Progenitor cell of endocrine pancreas (in vitro differentiated cells): ENCODE measurements around the gene KREMEN1. TPM values are rescaled to one million over a fixed set of nuclear protein-coding genes. Genes with fewer than 3 reads are reported as not detected.
A peak's percentile ranks its signal among the peaks of the same experiment; 100 is the strongest.

Experiments
- DNase-seq: peaks from one replicate; pipeline ENCODE4 v3.0.0; 2021; ENCODE audit warnings: low spot score; ENCODE audit not compliant: unreplicated experiment
- H3K27ac Mint-ChIP-seq: 2 replicates; pipeline ENCODE4 v1.8.0; 2021; ENCODE audit warnings: mild to moderate bottlenecking, moderate library complexity, mixed read lengths
- H3K27me3 Mint-ChIP-seq: 2 replicates; pipeline ENCODE4 v1.8.0; 2021; ENCODE audit warnings: mixed read lengths
- H3K36me3 Mint-ChIP-seq: 2 replicates; pipeline ENCODE4 v1.8.0; 2022; ENCODE audit warnings: mixed read lengths; ENCODE audit not compliant: insufficient read depth
- H3K4me1 Mint-ChIP-seq: 2 replicates; pipeline ENCODE4 v1.8.0; 2021; ENCODE audit warnings: low read depth, mixed read lengths
- H3K4me3 Mint-ChIP-seq: 2 replicates; pipeline ENCODE4 v1.8.0; 2021; ENCODE audit warnings: low read depth, mild to moderate bottlenecking, moderate library complexity, mixed read lengths
- H3K9me3 Mint-ChIP-seq: 2 replicates; pipeline ENCODE4 v1.8.0; 2021; ENCODE audit warnings: low read depth, mixed read lengths
- CTCF ChIP-seq: fragments of 200-600 bp; sonication (generic); IDR thresholded peaks from one replicate; pipeline ENCODE4 v1.5.0; 2021; ENCODE audit warnings: antibody characterized with exemption, mild to moderate bottlenecking; ENCODE audit not compliant: unreplicated experiment
- total RNA-seq: library from RNA; stranded (reverse); gene quantifications from 2 replicates; pipeline ENCODE4 v1.2.1, GENCODE V29; 2021

The KREMEN1 gene
- total RNA-seq, 1 donor from 2014 or later = 10.5 TPM

GRCh38 chr22:29213493-29213892 is 140.7 kb downstream of the KREMEN1 start:
- H3K4me1 Mint-ChIP-seq = peaks cover 5% of the 10 kb centered on the region

GRCh38 chr22:29214232-29214631 is 141.4 kb downstream of the KREMEN1 start:
- Mint-ChIP-seq H3K27ac (peak overlapping the region; percentile 76), H3K4me3 (no peak overlapping the region), H3K9me3 (no peaks in the 10 kb centered on the region), H3K36me3 (no peaks in the 10 kb centered on the region), H3K27me3 (no peaks in the 10 kb centered on the region), H3K4me1 (peaks cover 3% of the 10 kb centered on the region)
- TF ChIP-seq CTCF = no peak
- DNase-seq = no peak

More at GRCh38 chr22:29213493-29213892, 140.7 kb downstream of the KREMEN1 start:
- no peak overlapping the region for H3K27ac Mint-ChIP-seq
- H3K9me3 Mint-ChIP-seq = no peaks in the 10 kb centered on the region
- no peaks in the 10 kb centered on the region for H3K27me3 Mint-ChIP-seq
- TF ChIP-seq CTCF = no peak
- H3K4me3 Mint-ChIP-seq = no peak overlapping the region
- no peak for DNase-seq
- H3K36me3 Mint-ChIP-seq = no peaks in the 10 kb centered on the region

- DNase-seq = no peak
- no peak overlapping the region for H3K27ac Mint-ChIP-seq
- H3K36me3 Mint-ChIP-seq = no peaks in the 10 kb centered on the region
- no peaks in the 10 kb centered on the region for H3K27me3 Mint-ChIP-seq
- no peaks in the 10 kb centered on the region for H3K9me3 Mint-ChIP-seq
- no peak overlapping the region for H3K4me3 Mint-ChIP-seq
- H3K4me1 Mint-ChIP-seq = peaks cover 9% of the 10 kb centered on the region
- no peak for TF ChIP-seq CTCF
Observed at GRCh38 chr22:29215012-29215860, 142.4 kb downstream of the KREMEN1 start.

GRCh38 chr22:29216011-29216872 is 143.4 kb downstream of the KREMEN1 start:
- TF ChIP-seq CTCF = no peak
- H3K4me1 Mint-ChIP-seq = peaks cover 15% of the 10 kb centered on the region
- H3K27ac Mint-ChIP-seq = no peak overlapping the region
- H3K27me3 Mint-ChIP-seq = no peaks in the 10 kb centered on the region
- H3K4me3 Mint-ChIP-seq = no peak overlapping the region
- DNase-seq = no peak
- no peaks in the 10 kb centered on the region for H3K9me3 Mint-ChIP-seq
- no peaks in the 10 kb centered on the region for H3K36me3 Mint-ChIP-seq
